Measurements from ENCODE around the gene RIN2. TPM values are rescaled to one million over a fixed set of nuclear protein-coding genes. Genes with fewer than 3 reads are reported as not detected.

RIN2 gene
- total RNA-seq, 4 donors from 2014 or later = 71.3 to 116 (median 91.8) TPM

DNA sequence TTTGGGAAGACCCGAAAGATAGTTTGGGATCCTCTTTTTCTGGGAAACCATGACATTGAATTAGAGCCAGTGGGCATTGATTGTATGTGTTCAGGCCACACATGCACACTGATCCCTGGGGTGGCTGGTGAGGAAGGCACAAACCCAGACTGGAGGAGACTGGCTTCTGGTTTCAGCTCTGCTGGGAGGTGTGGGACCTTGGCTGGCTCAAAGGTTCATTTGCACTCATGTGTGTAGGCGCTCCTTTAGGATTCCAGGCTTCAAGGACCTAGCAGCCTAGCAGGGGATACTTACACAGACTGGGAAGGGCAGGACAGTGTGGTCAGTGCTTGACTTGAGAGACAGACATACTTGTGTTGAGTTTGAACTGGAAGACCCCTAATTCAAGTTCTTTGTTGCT, 7.2 kb downstream of the RIN2 start:
- TF ChIP-seq, protein P1, sequence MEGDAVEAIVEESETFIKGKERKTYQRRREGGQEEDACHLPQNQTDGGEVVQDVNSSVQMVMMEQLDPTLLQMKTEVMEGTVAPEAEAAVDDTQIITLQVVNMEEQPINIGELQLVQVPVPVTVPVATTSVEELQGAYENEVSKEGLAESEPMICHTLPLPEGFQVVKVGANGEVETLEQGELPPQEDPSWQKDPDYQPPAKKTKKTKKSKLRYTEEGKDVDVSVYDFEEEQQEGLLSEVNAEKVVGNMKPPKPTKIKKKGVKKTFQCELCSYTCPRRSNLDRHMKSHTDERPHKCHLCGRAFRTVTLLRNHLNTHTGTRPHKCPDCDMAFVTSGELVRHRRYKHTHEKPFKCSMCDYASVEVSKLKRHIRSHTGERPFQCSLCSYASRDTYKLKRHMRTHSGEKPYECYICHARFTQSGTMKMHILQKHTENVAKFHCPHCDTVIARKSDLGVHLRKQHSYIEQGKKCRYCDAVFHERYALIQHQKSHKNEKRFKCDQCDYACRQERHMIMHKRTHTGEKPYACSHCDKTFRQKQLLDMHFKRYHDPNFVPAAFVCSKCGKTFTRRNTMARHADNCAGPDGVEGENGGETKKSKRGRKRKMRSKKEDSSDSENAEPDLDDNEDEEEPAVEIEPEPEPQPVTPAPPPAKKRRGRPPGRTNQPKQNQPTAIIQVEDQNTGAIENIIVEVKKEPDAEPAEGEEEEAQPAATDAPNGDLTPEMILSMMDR (IDR thresholded peaks at IDR 0.05; ENCODE audit: low read depth) = no peak

DNA sequence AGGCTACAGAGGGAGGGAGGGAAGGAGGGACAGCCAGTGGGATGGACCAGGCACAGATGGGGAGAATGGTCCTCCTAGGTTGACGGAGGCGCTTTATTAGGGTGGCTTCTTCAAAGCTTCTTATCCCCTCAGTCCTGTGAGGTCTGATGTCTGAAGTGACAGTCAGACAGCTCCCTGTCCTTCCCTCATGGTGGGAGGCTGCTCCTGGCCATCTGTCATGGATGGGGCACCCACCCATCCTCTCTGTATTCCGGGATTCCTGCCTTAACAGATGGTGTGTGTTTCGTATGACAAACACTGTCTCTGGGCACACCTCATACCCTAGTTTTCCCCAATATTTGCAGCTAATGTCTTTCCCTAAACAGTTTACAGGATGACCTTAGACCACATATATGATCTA, 7.9 kb downstream of the RIN2 start:
- TF ChIP-seq, protein P1 (IDR thresholded peaks at IDR 0.05; ENCODE audit: low read depth) = no peak

DNA sequence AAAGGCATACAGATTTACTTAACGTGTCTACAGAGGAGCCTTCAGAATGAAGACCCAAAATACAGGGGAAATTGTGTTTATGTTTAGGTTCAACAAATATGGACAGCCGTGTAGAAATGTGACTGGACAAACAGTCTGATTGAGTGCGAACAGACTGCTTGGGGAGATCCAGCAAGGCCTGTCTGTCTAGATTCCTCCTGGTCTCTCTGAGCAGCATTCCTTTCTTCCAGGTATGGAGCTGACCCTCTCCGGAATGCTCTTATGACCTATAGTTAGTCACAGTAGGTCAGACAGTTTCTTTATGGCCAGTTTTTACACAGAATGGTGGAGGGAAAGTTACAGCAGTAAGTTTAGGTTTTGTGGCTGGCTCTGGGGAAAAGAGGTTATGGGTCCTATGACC, 9.0 kb downstream of the RIN2 start:
- TF ChIP-seq, protein P1 (IDR thresholded peaks at IDR 0.05; ENCODE audit: low read depth) = no peak

DNA sequence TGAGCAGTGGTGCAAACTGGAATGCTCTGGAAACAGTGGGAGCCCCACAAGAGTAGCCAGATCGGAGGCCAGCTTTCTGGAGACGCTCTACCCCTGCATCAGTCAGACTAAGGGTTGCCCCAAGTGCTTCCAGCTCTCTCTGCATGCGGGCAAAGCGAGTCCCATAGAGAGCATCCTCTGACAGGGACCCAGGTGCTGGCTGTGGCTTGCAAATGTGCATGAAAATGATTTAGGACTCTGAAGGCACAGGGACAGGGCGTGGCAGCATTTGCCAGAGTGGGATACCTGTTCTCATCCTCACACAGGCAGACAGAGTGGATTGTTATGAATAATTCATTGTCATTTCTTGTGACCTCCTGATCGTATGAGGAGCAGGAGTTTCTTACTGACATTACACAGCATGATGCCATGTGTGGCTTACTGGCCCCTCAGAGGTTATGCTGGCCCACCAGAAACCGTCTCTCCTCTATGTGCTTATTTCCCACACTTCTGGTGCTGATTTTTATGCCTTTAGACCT, 10.3 kb downstream of the RIN2 start:
- TF ChIP-seq, protein P1 (IDR thresholded peaks at IDR 0.05; ENCODE audit: low read depth) = no peak

DNA sequence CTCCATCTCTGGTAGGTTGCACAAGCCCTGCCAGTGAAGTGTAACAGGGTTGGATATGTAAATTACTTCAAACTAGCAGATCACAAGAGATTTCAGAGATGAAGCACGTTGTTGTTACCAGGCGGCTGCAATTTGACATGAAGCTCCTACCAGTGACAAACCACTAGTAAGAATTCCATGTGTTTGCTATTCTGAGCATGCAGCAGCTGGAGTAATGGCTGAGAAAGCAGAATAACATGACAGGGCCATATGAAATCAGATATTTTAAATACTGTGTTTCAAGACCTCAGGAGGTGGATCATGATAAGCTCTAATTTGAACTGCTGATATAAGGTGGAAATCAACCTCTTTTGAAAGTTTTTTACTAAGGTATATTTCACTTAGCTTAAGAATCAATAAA, 11.4 kb downstream of the RIN2 start:
- TF ChIP-seq, protein P1 (IDR thresholded peaks at IDR 0.05; ENCODE audit: low read depth) = no peak

DNA sequence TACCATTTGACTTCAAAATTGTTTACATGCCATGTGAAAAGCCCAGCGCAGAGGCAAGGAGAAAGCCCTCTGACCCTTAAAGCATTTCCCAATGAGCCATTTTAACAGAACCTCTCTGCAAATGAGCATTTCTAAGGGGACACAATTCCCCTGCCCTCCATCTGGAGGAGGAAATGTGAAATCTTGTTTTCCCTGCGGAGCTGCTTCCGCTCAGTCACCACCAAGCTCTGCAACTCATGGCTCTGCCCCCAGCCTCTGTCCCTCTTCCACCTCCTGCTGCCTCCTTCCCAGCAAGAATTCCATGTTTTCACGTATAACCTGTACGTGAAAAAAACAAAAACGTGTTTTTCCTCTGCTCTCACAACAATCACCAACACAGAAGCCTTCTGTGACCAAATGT, 12.3 kb downstream of the RIN2 start:
- TF ChIP-seq, protein P1 (IDR thresholded peaks at IDR 0.05; ENCODE audit: low read depth) = no peak

DNA sequence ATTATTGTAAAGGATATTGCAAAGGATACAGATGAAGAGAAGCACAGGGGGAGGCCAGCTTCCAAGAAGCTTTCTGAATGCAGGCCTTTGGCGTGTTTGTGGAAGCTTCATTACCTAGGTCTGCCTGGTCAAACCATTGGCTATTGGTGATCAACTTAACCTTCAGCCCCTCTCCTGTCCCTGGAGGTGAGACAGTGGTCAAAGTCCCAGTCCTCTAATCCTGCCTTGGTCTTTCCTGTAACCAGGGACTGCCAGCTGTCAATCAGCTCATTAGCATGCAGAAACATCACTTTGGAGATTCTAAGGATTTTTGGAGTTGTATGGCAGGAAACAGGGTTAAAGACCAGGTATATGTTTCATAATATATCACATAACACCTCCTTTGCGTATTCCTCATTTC, 13.0 kb downstream of the RIN2 start:
- TF ChIP-seq, protein P1 (IDR thresholded peaks at IDR 0.05; ENCODE audit: low read depth) = no peak

All from subcutaneous adipose tissue (tissue), 4 donors.